Breast epithelium (tissue), 4 donors: ENCODE measurements around the gene PRKG1. TPM values are rescaled to one million over a fixed set of nuclear protein-coding genes. Genes with fewer than 3 reads are reported as not detected.
"Not testable (repeated sequence)": the region's sequence is repeated elsewhere in the genome, so short reads cannot be mapped to it uniquely, and the experiment has no call there.

Source experiments
- DNase-seq, 2 donors: peaks; one replicate each; pipeline ENCODE4 v3.0.0-alpha.2; 2019; ENCODE audit warnings: low spot score in 2 of 2
- H3K27ac ChIP-seq, 2 donors: fragments of 200-600 bp; sonication (generic) in 1 of 2; one replicate each; pipeline ENCODE4 v1.5.1; 2016 to 2019; ENCODE audit warnings: mild to moderate bottlenecking in 1 of 2
- H3K27me3 ChIP-seq, 2 donors: fragments of 200-600 bp; sonication (generic) in 1 of 2; one replicate each; pipeline versions ENCODE4 v1.5.1 to v1.6.0; 2017 to 2019; ENCODE audit warnings: control low read depth in 1 of 2, mild to moderate bottlenecking in 1 of 2
- H3K36me3 ChIP-seq: fragments of 200-600 bp; one replicate; pipeline ENCODE4 v1.5.1; 2019
- H3K4me1 ChIP-seq, 2 donors: fragments of 200-600 bp; sonication (generic); one replicate each; pipeline ENCODE4 v1.5.1; 2016 to 2019; ENCODE audit warnings: control low read depth in 1 of 2
- H3K4me3 ChIP-seq, 3 donors: fragments of 200-600 bp; sonication (generic); 1 replicate in 2 of 3; 2 replicates in 1 of 3; pipeline ENCODE4 v1.5.1; 2016 to 2019; ENCODE audit warnings: mild to moderate bottlenecking in 3 of 3, moderate library complexity in 2 of 3
- H3K9me3 ChIP-seq, 2 donors: fragments of 200-600 bp; sonication (generic) in 1 of 2; one replicate each; pipeline ENCODE4 v1.5.1; 2016 to 2019; ENCODE audit warnings: control low read depth in 1 of 2
- POLR2A ChIP-seq: fragments of 450-650 bp; IDR thresholded peaks from one replicate; pipeline ENCODE4 v1.6.1; 2016; ENCODE audit warnings: antibody characterized with exemption, mild to moderate bottlenecking, moderate library complexity
- POLR2AphosphoS5 ChIP-seq, 3 donors: sonication (generic); formaldehyde crosslinking; IDR thresholded peaks; one replicate each; pipeline ENCODE4 v1.6.1; 2017; ENCODE audit warnings: antibody characterized with exemption in 3 of 3
- intact Hi-C: fragments of 100-400 bp; cut with DNase I; formaldehyde crosslinking; loops from one replicate; pipeline ENCODE4 v1.15.1; 2023; ENCODE audit warnings: low total_unique reads
- total RNA-seq, 3 donors: library from RNA; depleted of rRNA; stranded (reverse); fragments of >200 nt; gene quantifications; one replicate each; pipeline ENCODE4 v1.1.0, GENCODE V29; 2016
- TF ChIP-seq, protein P1 (sequence below), 3 donors: fragments of 450-650 bp; IDR thresholded peaks; one replicate each; pipeline ENCODE4 v1.5.1; 2016 to 2017; ENCODE audit warnings: antibody characterized with exemption in 3 of 3, mild to moderate bottlenecking in 3 of 3, moderate library complexity in 3 of 3

PRKG1 gene
- total RNA-seq, 3 donors from 2014 or later, result 10.9 to 36.9 (median 19.7) TPM

DNA sequence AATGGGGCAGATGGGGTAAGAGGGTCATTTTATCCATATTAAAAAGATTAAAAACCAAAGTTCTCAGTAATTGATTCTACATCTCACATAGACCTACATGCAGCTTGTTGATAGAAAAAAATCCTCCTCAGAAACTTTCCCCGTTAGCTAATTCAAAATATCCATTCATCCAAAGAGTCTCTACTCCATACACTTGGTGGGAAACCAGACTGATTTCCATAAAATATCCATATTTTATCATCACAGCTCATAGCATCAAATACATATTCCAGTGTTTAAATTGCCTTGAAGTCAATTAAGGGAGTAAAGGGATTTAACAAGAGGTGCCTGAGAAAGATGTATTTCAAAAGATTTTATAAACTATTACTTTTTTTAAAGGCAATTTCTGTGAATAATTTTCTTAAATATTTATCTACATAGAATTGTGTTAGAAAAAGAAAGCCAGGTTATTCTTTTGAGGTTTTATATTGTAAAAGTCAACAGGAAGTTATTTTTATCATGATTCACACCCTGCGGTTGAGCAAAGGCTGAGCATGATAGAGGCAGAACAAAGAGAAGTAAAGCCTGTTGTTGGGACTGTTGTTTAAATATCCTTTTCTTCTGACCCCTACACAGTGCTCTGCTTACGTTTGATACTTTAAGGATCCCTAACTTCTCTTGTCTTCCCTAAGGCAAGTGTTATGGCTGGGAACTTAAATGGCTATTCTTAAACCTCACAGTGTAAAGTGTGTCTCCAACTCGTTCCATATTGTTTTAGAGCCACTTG is 266.7 kb downstream of the PRKG1 start:
- TF ChIP-seq, protein P1, sequence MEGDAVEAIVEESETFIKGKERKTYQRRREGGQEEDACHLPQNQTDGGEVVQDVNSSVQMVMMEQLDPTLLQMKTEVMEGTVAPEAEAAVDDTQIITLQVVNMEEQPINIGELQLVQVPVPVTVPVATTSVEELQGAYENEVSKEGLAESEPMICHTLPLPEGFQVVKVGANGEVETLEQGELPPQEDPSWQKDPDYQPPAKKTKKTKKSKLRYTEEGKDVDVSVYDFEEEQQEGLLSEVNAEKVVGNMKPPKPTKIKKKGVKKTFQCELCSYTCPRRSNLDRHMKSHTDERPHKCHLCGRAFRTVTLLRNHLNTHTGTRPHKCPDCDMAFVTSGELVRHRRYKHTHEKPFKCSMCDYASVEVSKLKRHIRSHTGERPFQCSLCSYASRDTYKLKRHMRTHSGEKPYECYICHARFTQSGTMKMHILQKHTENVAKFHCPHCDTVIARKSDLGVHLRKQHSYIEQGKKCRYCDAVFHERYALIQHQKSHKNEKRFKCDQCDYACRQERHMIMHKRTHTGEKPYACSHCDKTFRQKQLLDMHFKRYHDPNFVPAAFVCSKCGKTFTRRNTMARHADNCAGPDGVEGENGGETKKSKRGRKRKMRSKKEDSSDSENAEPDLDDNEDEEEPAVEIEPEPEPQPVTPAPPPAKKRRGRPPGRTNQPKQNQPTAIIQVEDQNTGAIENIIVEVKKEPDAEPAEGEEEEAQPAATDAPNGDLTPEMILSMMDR (IDR thresholded peaks at IDR 0.05), result no peak
- TF ChIP-seq POLR2AphosphoS5 (IDR thresholded peaks at IDR 0.05) (no peak), POLR2A (no peak)
- Histone ChIP-seq H3K36me3 (no peaks in the 10 kb centered on the region), H3K27ac (no peak overlapping the region), H3K27me3 (no peaks in the 10 kb centered on the region), H3K4me3 (no peak overlapping the region), H3K9me3 (no peaks in the 10 kb centered on the region), H3K4me1 (no peaks in the 10 kb centered on the region)
- no peak for DNase-seq
- intact Hi-C loops, result no loop called here

- DNase-seq, intact Hi-C loops, H3K4me1 ChIP-seq, H3K4me3 ChIP-seq, H3K36me3 ChIP-seq, H3K9me3 ChIP-seq, H3K27me3 ChIP-seq, H3K27ac ChIP-seq: not testable (repeated sequence)
Observed at GRCh38 chr10:51341745-51342144, 267.5 kb downstream of the PRKG1 start.

DNA sequence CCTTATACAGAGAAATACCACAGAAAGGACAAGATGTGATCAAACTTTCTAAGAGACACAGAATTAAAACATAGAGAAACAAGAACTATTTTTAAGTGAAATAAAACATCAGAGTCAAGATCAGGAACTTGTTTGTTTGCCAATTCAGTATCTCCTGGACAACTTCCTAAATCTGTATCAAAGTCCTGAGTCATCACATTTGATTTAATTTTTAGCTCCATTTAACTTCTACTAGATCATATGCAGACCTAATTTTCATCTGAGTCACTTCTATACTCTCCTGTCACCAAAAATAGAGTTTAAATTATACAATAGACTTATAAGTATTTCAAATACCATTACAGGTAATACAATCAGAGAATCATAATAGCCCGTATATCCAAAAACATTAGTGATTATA is 268.1 kb downstream of the PRKG1 start:
- no peaks in the 10 kb centered on the region for H3K4me1 ChIP-seq
- no peaks in the 10 kb centered on the region for H3K9me3 ChIP-seq
- no peaks in the 10 kb centered on the region for H3K27me3 ChIP-seq
- H3K36me3 ChIP-seq, result no peaks in the 10 kb centered on the region
- no peak for DNase-seq
- no peak overlapping the region for H3K4me3 ChIP-seq
- intact Hi-C loops, result no loop called here
- TF ChIP-seq, protein P1 (IDR thresholded peaks at IDR 0.05), result no peak
- H3K27ac ChIP-seq, result no peak overlapping the region

DNA sequence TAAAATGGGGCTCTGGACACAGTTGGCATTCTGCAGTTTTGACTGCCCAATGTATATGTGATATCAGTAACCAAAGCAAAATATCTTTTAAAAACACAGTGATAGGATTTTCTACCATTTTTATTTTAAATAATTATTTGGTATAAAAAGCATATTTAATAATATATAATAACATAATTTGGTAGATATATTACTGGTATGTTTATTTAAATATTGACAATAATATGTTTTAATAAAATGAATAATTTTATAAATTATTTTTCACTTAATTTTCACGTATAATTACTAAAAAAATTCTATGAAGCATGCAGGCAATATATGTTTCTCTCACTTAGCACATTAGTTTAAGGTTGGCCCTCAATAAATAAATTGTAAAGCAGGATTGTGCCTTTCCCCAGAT is 269.1 kb downstream of the PRKG1 start:
- Histone ChIP-seq H3K36me3 (no peaks in the 10 kb centered on the region), H3K27ac (no peak overlapping the region), H3K4me1 (no peaks in the 10 kb centered on the region), H3K4me3 (no peak overlapping the region), H3K27me3 (no peaks in the 10 kb centered on the region), H3K9me3 (no peaks in the 10 kb centered on the region)
- no peak for DNase-seq
- TF ChIP-seq POLR2AphosphoS5 (IDR thresholded peaks at IDR 0.05) (no peak), POLR2A (no peak)
- TF ChIP-seq, protein P1 (IDR thresholded peaks at IDR 0.05), result no peak
- intact Hi-C loops, result no loop called here

DNA sequence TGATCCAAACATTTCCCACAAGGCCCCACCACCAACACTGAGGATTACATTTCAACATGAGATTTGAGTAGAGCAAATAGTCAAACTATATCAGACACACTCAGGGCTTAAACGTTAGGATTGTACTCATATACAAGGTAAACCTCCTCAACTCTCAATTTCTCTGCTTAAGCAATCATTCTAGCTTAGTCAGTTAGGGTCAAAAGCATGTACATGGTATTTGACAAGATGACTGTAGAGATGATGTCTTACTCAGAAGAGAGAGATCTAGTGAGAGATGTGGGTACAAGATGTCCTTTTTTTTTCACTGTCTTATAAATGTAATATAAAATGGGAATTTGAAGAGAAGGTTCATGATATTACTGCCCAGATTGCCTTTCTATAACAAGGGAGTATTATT is 270.1 kb downstream of the PRKG1 start:
- no peak for DNase-seq
- Histone ChIP-seq H3K27me3 (no peaks in the 10 kb centered on the region), H3K36me3 (no peaks in the 10 kb centered on the region), H3K27ac (no peak overlapping the region), H3K4me3 (no peak overlapping the region), H3K9me3 (no peaks in the 10 kb centered on the region), H3K4me1 (no peaks in the 10 kb centered on the region)
- intact Hi-C loops, result no loop called here
- no peak for TF ChIP-seq POLR2A
- TF ChIP-seq, protein P1 (IDR thresholded peaks at IDR 0.05), result no peak
- TF ChIP-seq POLR2AphosphoS5 (IDR thresholded peaks at IDR 0.05), result no peak
